Liver (tissue), 9 donors: Measurements from ENCODE around the gene INSYN1. TPM values are rescaled to one million over a fixed set of nuclear protein-coding genes. Genes with fewer than 3 reads are reported as not detected.

ENCODE experiments used
- DNase-seq: peaks from one replicate; pipeline ENCODE4 v3.0.0-alpha.2; 2017; ENCODE audit warnings: low spot score
- H3K27ac ChIP-seq, 2 donors: one replicate each; pipeline ENCODE4 v1.7.0; 2013; ENCODE audit warnings: inconsistent platforms in 2 of 2, low read length in 2 of 2, control low read depth in 1 of 2, low read depth in 1 of 2, mild to moderate bottlenecking in 1 of 2
- H3K27me3 ChIP-seq, 4 donors: one replicate each; pipeline versions ENCODE4 v1.6.1 to v1.7.0; 2013; ENCODE audit warnings: low read length in 3 of 4, inconsistent platforms in 1 of 4, mild to moderate bottlenecking in 1 of 4, moderate library complexity in 1 of 4; ENCODE audit not compliant: control insufficient read depth in 4 of 4, insufficient read depth in 4 of 4
- H3K36me3 ChIP-seq, 4 donors: one replicate each; pipeline versions ENCODE4 v1.6.1 to v1.7.0; 2013; ENCODE audit warnings: low read length in 3 of 4, mild to moderate bottlenecking in 3 of 4, low read depth in 1 of 4, moderate library complexity in 1 of 4; ENCODE audit not compliant: control insufficient read depth in 4 of 4, insufficient read depth in 3 of 4
- H3K4me1 ChIP-seq, 4 donors: one replicate each; pipeline versions ENCODE4 v1.6.1 to v1.7.0; 2013; ENCODE audit warnings: low read length in 3 of 4, mild to moderate bottlenecking in 3 of 4, moderate library complexity in 1 of 4; ENCODE audit not compliant: control insufficient read depth in 4 of 4, insufficient read depth in 4 of 4
- H3K4me3 ChIP-seq, 3 donors: one replicate each; pipeline versions ENCODE4 v1.6.1 to v1.7.0; 2013; ENCODE audit warnings: low read length in 3 of 3, control low read depth in 1 of 3, low read depth in 1 of 3, mild to moderate bottlenecking in 1 of 3
- H3K9ac ChIP-seq, 2 donors: one replicate each; pipeline ENCODE4 v1.7.0; 2013; ENCODE audit warnings: low read length in 2 of 2, mild to moderate bottlenecking in 2 of 2, moderate library complexity in 2 of 2, control low read depth in 1 of 2, low read depth in 1 of 2
- H3K9me3 ChIP-seq, 4 donors: one replicate each; pipeline versions ENCODE4 v1.6.1 to v1.7.0; 2013; ENCODE audit warnings: low read length in 3 of 4; ENCODE audit not compliant: control insufficient read depth in 4 of 4
- ATF3 ChIP-seq: IDR thresholded peaks from 2 replicates; pipeline ENCODE4 v1.6.1; 2016; ENCODE audit warnings: antibody characterized with exemption
- CTCF ChIP-seq: fragments of 150-350 bp; IDR thresholded peaks from 2 replicates; pipeline ENCODE4 v1.5.1; 2017; ENCODE audit warnings: improper control_type of control experiment, low read depth, low read length; ENCODE audit not compliant: missing input control
- EGR1 ChIP-seq, 2 donors: IDR thresholded peaks; 2 replicates each; pipeline ENCODE4 v1.6.1; 2016 to 2018; ENCODE audit warnings: antibody characterized with exemption in 2 of 2, low read depth in 2 of 2
- FOXA1 ChIP-seq: IDR thresholded peaks from 2 replicates; pipeline ENCODE4 v1.6.1; 2016; ENCODE audit warnings: antibody characterized with exemption
- FOXA2 ChIP-seq: IDR thresholded peaks from 2 replicates; pipeline ENCODE4 v1.6.1; 2016; ENCODE audit warnings: antibody characterized with exemption
- GABPA ChIP-seq, 2 donors: IDR thresholded peaks in 1 of 2; conservative IDR thresholded peaks in 1 of 2; 2 replicates each; pipeline ENCODE4 v1.6.1; 2016; ENCODE audit warnings: antibody characterized with exemption in 2 of 2, mild to moderate bottlenecking in 1 of 2, moderate library complexity in 1 of 2
- HNF4A ChIP-seq, 2 donors: conservative IDR thresholded peaks; 2 replicates each; pipeline ENCODE4 v1.6.1; 2016; ENCODE audit warnings: antibody characterized with exemption in 2 of 2, mild to moderate bottlenecking in 2 of 2
- HNF4G ChIP-seq: IDR thresholded peaks from 2 replicates; pipeline ENCODE4 v1.6.1; 2016; ENCODE audit warnings: antibody characterized with exemption
- JUND ChIP-seq, 2 donors: IDR thresholded peaks; 2 replicates each; pipeline ENCODE4 v1.6.1; 2016; ENCODE audit warnings: antibody characterized with exemption in 2 of 2
- NR2F2 ChIP-seq: IDR thresholded peaks from 2 replicates; pipeline ENCODE4 v1.6.1; 2016; ENCODE audit warnings: antibody characterized with exemption
- RAD21 ChIP-seq, 2 donors: IDR thresholded peaks; 2 replicates each; pipeline ENCODE4 v1.6.1; 2016; ENCODE audit warnings: antibody characterized with exemption in 2 of 2, mild to moderate bottlenecking in 2 of 2
- REST ChIP-seq: IDR thresholded peaks from 2 replicates; pipeline ENCODE4 v1.6.1; 2016; ENCODE audit warnings: antibody characterized with exemption, mild to moderate bottlenecking
- RXRA ChIP-seq, 2 donors: IDR thresholded peaks; 2 replicates each; pipeline ENCODE4 v1.6.1; 2017 to 2018; ENCODE audit warnings: antibody characterized with exemption in 2 of 2, mild to moderate bottlenecking in 1 of 2
- SP1 ChIP-seq: IDR thresholded peaks from 2 replicates; pipeline ENCODE4 v1.6.1; 2018; ENCODE audit warnings: antibody characterized with exemption, mild to moderate bottlenecking
- TAF1 ChIP-seq: conservative IDR thresholded peaks from 2 replicates; pipeline ENCODE4 v1.6.1; 2016; ENCODE audit warnings: antibody characterized with exemption, mild to moderate bottlenecking
- YY1 ChIP-seq: IDR thresholded peaks from 2 replicates; pipeline ENCODE4 v1.6.1; 2016; ENCODE audit warnings: antibody characterized with exemption, mild to moderate bottlenecking
- WGBS: extraction: QIAGEN DNeasy Blood & Tissue Kit; methylation state at CpG from one replicate; pipeline ENCODE4 v1.1.7; 2013; 5-methylcytosine and 5-hydroxymethylcytosine counted together
- polyA plus RNA-seq, 2 donors: library from polyadenylated mRNA; stranded (reverse) in 1 of 2; unstranded in 1 of 2; fragments of 200-250 nt in 1 of 2; fragments of >200 nt in 1 of 2; fragmentation: Nextera tagmentation in 1 of 2; extraction: Ambion mirVana in 1 of 2; gene quantifications; one replicate each; pipeline versions ENCODE4 v1.2.1 to v1.2.3, GENCODE V29; 2013 to 2015
- total RNA-seq, 2 donors: library from RNA; depleted of rRNA; stranded (reverse); fragments of >200 nt; gene quantifications; one replicate each; pipeline ENCODE4 v1.2.3, GENCODE V29; 2014
- TF ChIP-seq, protein P1 (sequence below): IDR thresholded peaks from 2 replicates; pipeline ENCODE4 v1.6.1; 2016; ENCODE audit warnings: antibody characterized with exemption
- TF ChIP-seq, protein P2 (sequence below): IDR thresholded peaks from 2 replicates; pipeline ENCODE4 v1.6.1; 2016; ENCODE audit warnings: antibody characterized with exemption
- donor health status: healthy.
- donor health status: healthy.
- donor health status: healthy.
- donor health status: healthy.
- donor health status: healthy.

INSYN1 gene
- total and polyA plus RNA-seq, 4 donors = 0.16 to 0.37 (median 0.25) TPM; not detected in 1

GRCh38 chr15:73800662-73801345 is 47.7 kb upstream of the INSYN1 start:
- H3K4me3 ChIP-seq = no peak overlapping the region
- TF ChIP-seq REST = no peak
- TF ChIP-seq CTCF = no peak
- no peak for TF ChIP-seq HNF4G
- no peak for TF ChIP-seq EGR1 (IDR thresholded peaks at IDR 0.05; ENCODE audit: low read depth in 2 of 2)
- no peak for TF ChIP-seq YY1
- no peak for TF ChIP-seq JUND (IDR thresholded peaks at IDR 0.05)
- no peak for TF ChIP-seq FOXA1
- TF ChIP-seq SP1 = no peak
- no peak for TF ChIP-seq TAF1
- TF ChIP-seq NR2F2 = no peak
- TF ChIP-seq FOXA2 = no peak
- no peak for TF ChIP-seq GABPA (IDR thresholded peaks at IDR 0.05 in 1 of 2, conservative IDR thresholded peaks at IDR 0.05 in 1 of 2)
- no peak for TF ChIP-seq HNF4A (conservative IDR thresholded peaks at IDR 0.05)
- no peak for TF ChIP-seq RXRA (IDR thresholded peaks at IDR 0.05)
- no peak for TF ChIP-seq RAD21 (IDR thresholded peaks at IDR 0.05)
- H3K36me3 ChIP-seq = no peaks in the 10 kb centered on the region
- H3K27me3 ChIP-seq = no peaks in the 10 kb centered on the region
- no peaks in the 10 kb centered on the region for H3K4me1 ChIP-seq
- DNase-seq = no peak
- H3K9me3 ChIP-seq = no peaks in the 10 kb centered on the region
- no peak overlapping the region for H3K9ac ChIP-seq
- no peak overlapping the region for H3K27ac ChIP-seq
- 81% methylated on average over 11 of the region's 11 CpGs for WGBS

GRCh38 chr15:73799466-73799865 is 46.3 kb upstream of the INSYN1 start:
- Histone ChIP-seq H3K27me3 (no peaks in the 10 kb centered on the region), H3K4me3 (no peak overlapping the region), H3K9me3 (no peaks in the 10 kb centered on the region), H3K27ac (no peak overlapping the region), H3K36me3 (no peaks in the 10 kb centered on the region), H3K4me1 (no peaks in the 10 kb centered on the region), H3K9ac (no peak overlapping the region)
- 78% methylated on average over 4 of the region's 4 CpGs for WGBS
- no peak for DNase-seq
- TF ChIP-seq NR2F2 = no peak
- no peak for TF ChIP-seq HNF4G
- TF ChIP-seq ATF3 = no peak
- TF ChIP-seq CTCF = no peak
- TF ChIP-seq RAD21 (IDR thresholded peaks at IDR 0.05) = no peak
- TF ChIP-seq, protein P1, sequence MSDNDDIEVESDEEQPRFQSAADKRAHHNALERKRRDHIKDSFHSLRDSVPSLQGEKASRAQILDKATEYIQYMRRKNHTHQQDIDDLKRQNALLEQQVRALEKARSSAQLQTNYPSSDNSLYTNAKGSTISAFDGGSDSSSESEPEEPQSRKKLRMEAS = no peak
- TF ChIP-seq FOXA1 = no peak
- TF ChIP-seq YY1 = no peak
- TF ChIP-seq EGR1 (IDR thresholded peaks at IDR 0.05; ENCODE audit: low read depth in 2 of 2) = no peak
- TF ChIP-seq HNF4A (conservative IDR thresholded peaks at IDR 0.05) = no peak
- TF ChIP-seq RXRA (IDR thresholded peaks at IDR 0.05) = no peak
- TF ChIP-seq GABPA (IDR thresholded peaks at IDR 0.05 in 1 of 2, conservative IDR thresholded peaks at IDR 0.05 in 1 of 2) = no peak
- TF ChIP-seq FOXA2 = no peak
- TF ChIP-seq JUND (IDR thresholded peaks at IDR 0.05) = no peak
- no peak for TF ChIP-seq SP1
- TF ChIP-seq, protein P2, sequence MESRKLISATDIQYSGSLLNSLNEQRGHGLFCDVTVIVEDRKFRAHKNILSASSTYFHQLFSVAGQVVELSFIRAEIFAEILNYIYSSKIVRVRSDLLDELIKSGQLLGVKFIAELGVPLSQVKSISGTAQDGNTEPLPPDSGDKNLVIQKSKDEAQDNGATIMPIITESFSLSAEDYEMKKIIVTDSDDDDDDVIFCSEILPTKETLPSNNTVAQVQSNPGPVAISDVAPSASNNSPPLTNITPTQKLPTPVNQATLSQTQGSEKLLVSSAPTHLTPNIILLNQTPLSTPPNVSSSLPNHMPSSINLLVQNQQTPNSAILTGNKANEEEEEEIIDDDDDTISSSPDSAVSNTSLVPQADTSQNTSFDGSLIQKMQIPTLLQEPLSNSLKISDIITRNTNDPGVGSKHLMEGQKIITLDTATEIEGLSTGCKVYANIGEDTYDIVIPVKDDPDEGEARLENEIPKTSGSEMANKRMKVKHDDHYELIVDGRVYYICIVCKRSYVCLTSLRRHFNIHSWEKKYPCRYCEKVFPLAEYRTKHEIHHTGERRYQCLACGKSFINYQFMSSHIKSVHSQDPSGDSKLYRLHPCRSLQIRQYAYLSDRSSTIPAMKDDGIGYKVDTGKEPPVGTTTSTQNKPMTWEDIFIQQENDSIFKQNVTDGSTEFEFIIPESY = no peak
